ENCODE data around the gene TMCC2. TPM values are rescaled to one million over a fixed set of nuclear protein-coding genes. Genes with fewer than 3 reads are reported as not detected.

The TMCC2 gene
- total and polyA plus RNA-seq, 2 of the 4 experiments (the other 2 are of a cell fraction): 2.0 to 4.2 TPM

GRCh38 chr1:205243350-205244191 lies 15.8 kb downstream of the TMCC2 start (continued):
- no peak for TF ChIP-seq RFX5 (IDR thresholded peaks at IDR 0.05; ENCODE audit: low read depth, low read length)

GRCh38 chr1:205244384-205244783 lies 16.6 kb downstream of the TMCC2 start:
- no TSS peak for BruUV-seq (replicated peaks)
- Histone ChIP-seq H2BK5ac (ENCODE audit: low read depth, low read length, poor library complexity, severe bottlenecking) (no peak overlapping the region), H3K18ac (ENCODE audit: low read depth, low read length) (no peak overlapping the region), H3K27ac (ENCODE audit: insufficient read depth, low read length) (no peak overlapping the region), H3K27me3 (ENCODE audit: control insufficient read depth, insufficient read depth, low read length) (no peaks in the 10 kb centered on the region), H2AK9ac (replicated peaks; ENCODE audit: low read depth, low read length, poor library complexity) (no peak overlapping the region), H3K36me3 (ENCODE audit: control insufficient read depth, insufficient read depth, low read length) (0 out of 2 replicates have a peak, but pooled peaks cover 2% of the 10 kb centered on the region), H2BK120ac (ENCODE audit: low read depth, low read length) (no peak overlapping the region), H4K5ac (ENCODE audit: low read depth, low read length) (no peak overlapping the region), H3K56ac (ENCODE audit: extremely low read depth, insufficient read depth, low read length) (no peak overlapping the region), H3K9me1 (ENCODE audit: insufficient read depth, low read length) (peaks cover 9% of the 10 kb centered on the region; the same call in 1 of the 2 replicates), H3K4ac (ENCODE audit: low read depth, low read length) (no peak overlapping the region), H3K23ac (ENCODE audit: low read depth, low read length) (no peak overlapping the region), H4K20me1 (ENCODE audit: insufficient read depth, low read length) (0 out of 2 replicates have a peak, but pooled peaks cover under 1% of the 10 kb centered on the region), H3K4me1 (ENCODE audit: control insufficient read depth, insufficient read depth, low read length) (peaks cover 28% of the 10 kb centered on the region), H3K14ac (replicated peaks; ENCODE audit: low read depth, low read length) (no peak overlapping the region), H2BK15ac (ENCODE audit: low read depth, low read length) (no peak overlapping the region), H2BK20ac (ENCODE audit: low read depth, low read length) (no peak overlapping the region), H2AFZ (replicated peaks; ENCODE audit: low read length, poor library complexity) (no peak overlapping the region), H4K91ac (ENCODE audit: insufficient read depth, low read depth, low read length) (no peak overlapping the region), H3K4me3 (ENCODE audit: insufficient read depth, low read depth, low read length) (no peak overlapping the region), H2AK5ac (ENCODE audit: low read depth, low read length) (no peak overlapping the region), H3K4me2 (ENCODE audit: low read depth, low read length) (no peak overlapping the region), H3K9ac (ENCODE audit: low read depth, low read length) (no peak overlapping the region), H3K79me1 (ENCODE audit: low read depth in 1 of 2, low read length in 2 of 2) (peaks cover 1 to 3% of the 10 kb centered on the region in 2 experiments; a peak in 2 of 4 replicates), H4K8ac (ENCODE audit: low read depth in 2 of 2, low read length in 2 of 2) (no peak overlapping the region), H3K9me3 (ENCODE audit: control insufficient read depth, insufficient read depth, low read length) (no peaks in the 10 kb centered on the region)
- CTCF ChIA-PET: interaction anchor here (1.6 to 2.2 kb wide), 2 partner anchors 12 kb away, joined by 6 to 12 read pairs; no protein-coding TSS in a partner anchor
- intact Hi-C loops (cut with micrococcal nuclease): no loop called here
- dilution Hi-C loops (cut with HindIII; ENCODE audit: low sequenced_read_pairs, unreplicated experiment): no loop called here
- POLR2A ChIA-PET (ENCODE audit: unreplicated experiment): interaction anchor here (0.6 kb wide), 1 partner anchor 15 kb away, joined by 3 read pairs; no protein-coding TSS in a partner anchor
- TF ChIP-seq MAFK (IDR thresholded peaks at IDR 0.05; ENCODE audit: low read depth, low read length): no peak
- no peak for TF ChIP-seq FOS (IDR thresholded peaks at IDR 0.05; ENCODE audit: low read depth, low read length)
- no peak for TF ChIP-seq BHLHE40 (IDR thresholded peaks at IDR 0.05; ENCODE audit: low read depth, low read length)
- no peak for TF ChIP-seq CHD1 (IDR thresholded peaks at IDR 0.05; ENCODE audit: low read depth, low read length)
- no peak for TF ChIP-seq RCOR1 (IDR thresholded peaks at IDR 0.05; ENCODE audit: insufficient replicate concordance, low read length)
- TF ChIP-seq MXI1 (IDR thresholded peaks at IDR 0.05; ENCODE audit: borderline replicate concordance, low read depth, low read length): no peak
- no peak for TF ChIP-seq RAD21 (IDR thresholded peaks at IDR 0.05; ENCODE audit: low read length)
- no peak for TF ChIP-seq ELK1 (IDR thresholded peaks at IDR 0.05; ENCODE audit: borderline replicate concordance, low read depth, low read length)
- no peak for TF ChIP-seq POLR2A (IDR thresholded peaks at IDR 0.05; ENCODE audit: low read depth, low read length)
- in situ Hi-C loops (cut with MboI; ENCODE audit: low sequenced_read_pairs): no loop called here
- ATAC-seq (ENCODE audit: low read depth): no peak
- no peak for DNase-seq
- 75% methylated on average over 2 of the region's 4 CpGs; no CpG with 5 or more reads in 1 of the 2 experiments for WGBS, 2 experiments (ENCODE audit: extremely low coverage in 2 of 2, insufficient read length in 1 of 2)
